Progenitor cell of endocrine pancreas (in vitro differentiated cells): ENCODE data around the gene MED8. TPM values are rescaled to one million over a fixed set of nuclear protein-coding genes. Genes with fewer than 3 reads are reported as not detected.

ENCODE experiments used
- DNase-seq: peaks from one replicate; pipeline ENCODE4 v3.0.0; 2021; ENCODE audit warnings: low spot score; ENCODE audit not compliant: unreplicated experiment
- H3K27ac Mint-ChIP-seq: 2 replicates; pipeline ENCODE4 v1.8.0; 2021; ENCODE audit warnings: mild to moderate bottlenecking, moderate library complexity, mixed read lengths
- H3K27me3 Mint-ChIP-seq: 2 replicates; pipeline ENCODE4 v1.8.0; 2021; ENCODE audit warnings: mixed read lengths
- H3K36me3 Mint-ChIP-seq: 2 replicates; pipeline ENCODE4 v1.8.0; 2022; ENCODE audit warnings: mixed read lengths; ENCODE audit not compliant: insufficient read depth
- H3K4me1 Mint-ChIP-seq: 2 replicates; pipeline ENCODE4 v1.8.0; 2021; ENCODE audit warnings: low read depth, mixed read lengths
- H3K4me3 Mint-ChIP-seq: 2 replicates; pipeline ENCODE4 v1.8.0; 2021; ENCODE audit warnings: low read depth, mild to moderate bottlenecking, moderate library complexity, mixed read lengths
- H3K9me3 Mint-ChIP-seq: 2 replicates; pipeline ENCODE4 v1.8.0; 2021; ENCODE audit warnings: low read depth, mixed read lengths
- CTCF ChIP-seq: fragments of 200-600 bp; sonication (generic); IDR thresholded peaks from one replicate; pipeline ENCODE4 v1.5.0; 2021; ENCODE audit warnings: antibody characterized with exemption, mild to moderate bottlenecking; ENCODE audit not compliant: unreplicated experiment
- total RNA-seq: library from RNA; stranded (reverse); gene quantifications from 2 replicates; pipeline ENCODE4 v1.2.1, GENCODE V29; 2021

The MED8 gene
- total RNA-seq, 1 donor from 2014 or later, result 30.2 TPM

DNA sequence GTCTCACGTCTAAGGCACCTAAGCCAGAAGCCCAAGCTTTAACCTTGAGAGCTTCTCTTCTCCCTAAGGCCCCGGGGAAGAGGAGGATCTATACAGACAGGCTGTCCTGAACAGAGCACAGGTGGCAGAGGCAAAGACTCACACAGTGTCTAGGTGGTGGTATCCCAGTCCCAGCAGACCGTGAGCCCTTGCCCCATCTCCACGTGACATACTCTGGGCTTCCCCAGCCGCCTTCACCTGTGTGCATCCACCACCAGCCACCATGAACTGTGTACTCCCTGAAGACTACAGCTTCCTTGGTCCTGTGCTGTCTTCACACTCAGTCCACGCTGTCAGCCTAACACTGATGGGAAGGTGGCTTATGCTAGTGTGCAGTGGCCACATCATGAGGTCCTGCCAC lies 31.8 kb upstream of the MED8 start:
- Mint-ChIP-seq H3K4me1 (no peaks in the 10 kb centered on the region), H3K9me3 (no peaks in the 10 kb centered on the region), H3K36me3 (peaks cover 6% of the 10 kb centered on the region), H3K4me3 (no peak overlapping the region), H3K27ac (no peak overlapping the region), H3K27me3 (no peaks in the 10 kb centered on the region)
- no peak for TF ChIP-seq CTCF
- DNase-seq, result no peak

DNA sequence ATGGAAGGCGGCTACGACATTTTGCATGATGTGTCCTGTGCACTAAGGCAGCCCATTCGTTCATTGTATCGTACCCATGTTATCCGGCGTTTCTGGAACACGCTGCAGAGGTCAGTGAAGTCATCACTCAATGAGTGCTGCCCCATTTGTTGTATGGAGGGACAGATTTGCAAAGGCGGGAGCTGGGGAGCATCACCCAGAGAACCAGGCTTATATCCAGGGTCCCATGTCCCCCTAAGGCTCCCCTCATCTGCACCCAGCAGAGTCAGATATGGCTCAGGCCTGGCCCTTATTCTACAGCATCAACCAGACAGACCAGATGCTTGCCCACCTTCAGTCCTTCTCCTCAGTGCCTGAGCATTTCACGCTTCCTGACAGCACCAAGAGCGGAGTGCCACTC lies 31.3 kb upstream of the MED8 start:
- no peaks in the 10 kb centered on the region for H3K4me1 Mint-ChIP-seq
- H3K9me3 Mint-ChIP-seq, result no peaks in the 10 kb centered on the region

GRCh38 chr1:43419627-43420425 lies 30.2 kb upstream of the MED8 start:
- H3K36me3 Mint-ChIP-seq, result peaks cover 9% of the 10 kb centered on the region
- no peaks in the 10 kb centered on the region for H3K27me3 Mint-ChIP-seq
- TF ChIP-seq CTCF, result no peak
- H3K4me3 Mint-ChIP-seq, result no peak overlapping the region
- H3K27ac Mint-ChIP-seq, result no peak overlapping the region
- H3K9me3 Mint-ChIP-seq, result no peaks in the 10 kb centered on the region
- H3K4me1 Mint-ChIP-seq, result no peaks in the 10 kb centered on the region
- DNase-seq, result no peak

More for the DNA sequence above, 31.3 kb upstream of the MED8 start:
- Mint-ChIP-seq H3K27ac (no peak overlapping the region), H3K36me3 (peaks cover 6% of the 10 kb centered on the region), H3K27me3 (no peaks in the 10 kb centered on the region), H3K4me3 (no peak overlapping the region)
- no peak for DNase-seq
- no peak for TF ChIP-seq CTCF

GRCh38 chr1:43418858-43419257 lies 29.3 kb upstream of the MED8 start:
- no peaks in the 10 kb centered on the region for H3K9me3 Mint-ChIP-seq
- no peak for TF ChIP-seq CTCF
- H3K4me1 Mint-ChIP-seq, result no peaks in the 10 kb centered on the region
- no peak overlapping the region for H3K27ac Mint-ChIP-seq
- no peak for DNase-seq
- H3K4me3 Mint-ChIP-seq, result no peak overlapping the region
- no peaks in the 10 kb centered on the region for H3K27me3 Mint-ChIP-seq
- peaks cover 12% of the 10 kb centered on the region for H3K36me3 Mint-ChIP-seq

DNA sequence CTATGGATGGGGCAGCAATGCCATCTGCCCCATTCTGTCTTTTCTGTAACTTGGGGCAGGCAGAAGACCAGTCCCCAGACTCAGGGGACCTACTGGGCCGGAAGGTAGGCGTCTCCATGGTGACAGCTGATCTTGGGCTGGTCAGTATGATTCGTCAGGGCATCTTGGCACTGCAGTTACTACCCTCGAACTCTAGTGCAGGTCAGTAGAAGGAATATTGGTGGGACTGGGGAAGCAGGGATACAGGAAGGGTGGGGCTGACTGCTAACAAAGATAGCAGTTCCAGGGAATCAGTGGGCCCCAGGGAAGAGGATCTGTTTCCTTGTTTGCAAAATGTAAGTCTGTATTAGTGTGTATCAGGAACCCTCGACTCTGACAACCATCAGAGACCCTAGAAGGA lies 26.3 kb upstream of the MED8 start:
- no peak overlapping the region for H3K4me3 Mint-ChIP-seq
- no peak for DNase-seq
- no peak for TF ChIP-seq CTCF
- no peaks in the 10 kb centered on the region for H3K27me3 Mint-ChIP-seq
- H3K36me3 Mint-ChIP-seq, result peaks cover 9% of the 10 kb centered on the region
- no peaks in the 10 kb centered on the region for H3K4me1 Mint-ChIP-seq
- H3K27ac Mint-ChIP-seq, result no peak overlapping the region
- no peaks in the 10 kb centered on the region for H3K9me3 Mint-ChIP-seq
